Breast epithelium (tissue), 4 donors: ENCODE measurements around the gene AHCYL1. TPM values are rescaled to one million over a fixed set of nuclear protein-coding genes. Genes with fewer than 3 reads are reported as not detected.
A peak's percentile ranks its signal among the peaks of the same experiment; 100 is the strongest.

Experiments
- DNase-seq, 2 donors: peaks; one replicate each; pipeline ENCODE4 v3.0.0-alpha.2; 2019; ENCODE audit warnings: low spot score in 2 of 2
- H3K27ac ChIP-seq, 2 donors: fragments of 200-600 bp; sonication (generic) in 1 of 2; one replicate each; pipeline ENCODE4 v1.5.1; 2016 to 2019; ENCODE audit warnings: mild to moderate bottlenecking in 1 of 2
- H3K27me3 ChIP-seq, 2 donors: fragments of 200-600 bp; sonication (generic) in 1 of 2; one replicate each; pipeline versions ENCODE4 v1.5.1 to v1.6.0; 2017 to 2019; ENCODE audit warnings: control low read depth in 1 of 2, mild to moderate bottlenecking in 1 of 2
- H3K36me3 ChIP-seq: fragments of 200-600 bp; one replicate; pipeline ENCODE4 v1.5.1; 2019
- H3K4me1 ChIP-seq, 2 donors: fragments of 200-600 bp; sonication (generic); one replicate each; pipeline ENCODE4 v1.5.1; 2016 to 2019; ENCODE audit warnings: control low read depth in 1 of 2
- H3K4me3 ChIP-seq, 3 donors: fragments of 200-600 bp; sonication (generic); 1 replicate in 2 of 3; 2 replicates in 1 of 3; pipeline ENCODE4 v1.5.1; 2016 to 2019; ENCODE audit warnings: mild to moderate bottlenecking in 3 of 3, moderate library complexity in 2 of 3
- H3K9me3 ChIP-seq, 2 donors: fragments of 200-600 bp; sonication (generic) in 1 of 2; one replicate each; pipeline ENCODE4 v1.5.1; 2016 to 2019; ENCODE audit warnings: control low read depth in 1 of 2
- POLR2A ChIP-seq: fragments of 450-650 bp; IDR thresholded peaks from one replicate; pipeline ENCODE4 v1.6.1; 2016; ENCODE audit warnings: antibody characterized with exemption, mild to moderate bottlenecking, moderate library complexity
- POLR2AphosphoS5 ChIP-seq, 3 donors: sonication (generic); formaldehyde crosslinking; IDR thresholded peaks; one replicate each; pipeline ENCODE4 v1.6.1; 2017; ENCODE audit warnings: antibody characterized with exemption in 3 of 3
- intact Hi-C: fragments of 100-400 bp; cut with DNase I; formaldehyde crosslinking; loops from one replicate; pipeline ENCODE4 v1.15.1; 2023; ENCODE audit warnings: low total_unique reads
- total RNA-seq, 3 donors: library from RNA; depleted of rRNA; stranded (reverse); fragments of >200 nt; gene quantifications; one replicate each; pipeline ENCODE4 v1.1.0, GENCODE V29; 2016
- TF ChIP-seq, protein P1 (sequence below), 3 donors: fragments of 450-650 bp; IDR thresholded peaks; one replicate each; pipeline ENCODE4 v1.5.1; 2016 to 2017; ENCODE audit warnings: antibody characterized with exemption in 3 of 3, mild to moderate bottlenecking in 3 of 3, moderate library complexity in 3 of 3

The AHCYL1 gene
- total RNA-seq, 3 donors from 2014 or later: 67.7 to 75.1 (median 73.8) TPM

DNA sequence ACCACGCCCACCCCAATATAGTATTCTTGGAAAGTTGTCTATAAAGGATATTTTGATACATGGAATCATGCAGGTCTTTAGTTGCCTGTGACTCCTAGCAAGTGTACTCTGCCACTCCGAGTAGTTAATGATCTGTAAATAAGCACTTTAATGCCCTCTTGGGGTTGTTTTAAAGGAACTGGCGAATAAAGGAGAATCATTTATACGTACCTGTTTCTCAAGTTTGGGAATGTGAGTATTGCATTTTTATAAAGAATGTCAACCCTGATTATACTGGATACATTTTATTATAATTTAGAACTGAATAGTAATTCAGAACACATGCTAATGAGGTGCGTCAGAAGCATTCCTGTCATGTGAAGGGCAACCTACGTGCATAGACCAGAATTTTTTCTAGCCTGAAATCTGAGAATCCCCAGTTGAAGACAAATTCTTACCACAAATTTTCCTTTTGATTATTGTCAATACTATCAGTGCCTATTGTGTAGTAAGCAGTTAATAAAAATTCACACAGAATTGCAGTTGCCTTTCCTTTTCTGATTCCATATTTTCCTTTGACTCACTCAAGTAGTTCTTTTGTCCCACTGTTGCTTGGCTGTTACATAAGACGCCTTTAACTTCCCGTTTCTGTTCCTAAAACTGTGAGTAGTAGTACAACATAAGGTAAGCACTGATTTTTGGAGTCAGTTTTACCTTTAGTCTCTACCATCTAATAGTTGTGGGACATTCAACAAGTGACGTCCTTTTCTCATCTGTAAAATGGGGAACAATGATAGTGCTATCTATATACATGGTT lies 5.1 kb downstream of the AHCYL1 start:
- no peak overlapping the region for H3K4me3 ChIP-seq
- no peak overlapping the region for H3K27ac ChIP-seq
- intact Hi-C loops: loop anchor here (10.0 kb wide), 1 partner anchor 85 kb away; no protein-coding TSS in a partner anchor
- H3K9me3 ChIP-seq: no peaks in the 10 kb centered on the region
- H3K27me3 ChIP-seq: no peaks in the 10 kb centered on the region
- DNase-seq: no peak
- peaks cover 0 to 27% of the 10 kb centered on the region in 2 donors for H3K4me1 ChIP-seq
- H3K36me3 ChIP-seq: no peaks in the 10 kb centered on the region
- TF ChIP-seq POLR2A (no peak), POLR2AphosphoS5 (IDR thresholded peaks at IDR 0.05) (no peak)
- TF ChIP-seq, protein P1, sequence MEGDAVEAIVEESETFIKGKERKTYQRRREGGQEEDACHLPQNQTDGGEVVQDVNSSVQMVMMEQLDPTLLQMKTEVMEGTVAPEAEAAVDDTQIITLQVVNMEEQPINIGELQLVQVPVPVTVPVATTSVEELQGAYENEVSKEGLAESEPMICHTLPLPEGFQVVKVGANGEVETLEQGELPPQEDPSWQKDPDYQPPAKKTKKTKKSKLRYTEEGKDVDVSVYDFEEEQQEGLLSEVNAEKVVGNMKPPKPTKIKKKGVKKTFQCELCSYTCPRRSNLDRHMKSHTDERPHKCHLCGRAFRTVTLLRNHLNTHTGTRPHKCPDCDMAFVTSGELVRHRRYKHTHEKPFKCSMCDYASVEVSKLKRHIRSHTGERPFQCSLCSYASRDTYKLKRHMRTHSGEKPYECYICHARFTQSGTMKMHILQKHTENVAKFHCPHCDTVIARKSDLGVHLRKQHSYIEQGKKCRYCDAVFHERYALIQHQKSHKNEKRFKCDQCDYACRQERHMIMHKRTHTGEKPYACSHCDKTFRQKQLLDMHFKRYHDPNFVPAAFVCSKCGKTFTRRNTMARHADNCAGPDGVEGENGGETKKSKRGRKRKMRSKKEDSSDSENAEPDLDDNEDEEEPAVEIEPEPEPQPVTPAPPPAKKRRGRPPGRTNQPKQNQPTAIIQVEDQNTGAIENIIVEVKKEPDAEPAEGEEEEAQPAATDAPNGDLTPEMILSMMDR (IDR thresholded peaks at IDR 0.05): no peak

DNA sequence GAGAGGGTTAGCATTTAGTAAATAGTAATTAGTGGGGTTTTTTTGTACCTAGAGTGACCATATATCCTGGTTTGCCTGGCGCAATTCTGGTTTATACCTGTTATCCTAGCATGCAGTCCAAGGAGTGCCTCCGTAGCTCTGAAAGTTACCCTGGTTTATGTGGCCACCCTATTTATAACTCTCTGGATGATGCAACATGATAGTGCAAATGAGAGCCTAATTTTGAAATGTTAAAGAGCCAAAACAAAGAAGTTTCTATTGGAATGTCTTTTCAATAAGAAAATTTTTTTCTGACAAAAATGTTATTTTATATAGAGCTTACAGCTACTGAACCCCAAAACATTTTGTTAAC lies 5.7 kb downstream of the AHCYL1 start:
- Histone ChIP-seq H3K4me3 (no peak overlapping the region), H3K36me3 (no peaks in the 10 kb centered on the region), H3K27me3 (no peaks in the 10 kb centered on the region), H3K9me3 (no peaks in the 10 kb centered on the region), H3K4me1 (peaks cover 0 to 27% of the 10 kb centered on the region in 2 donors), H3K27ac (no peak overlapping the region)
- no peak for DNase-seq
- TF ChIP-seq, protein P1 (IDR thresholded peaks at IDR 0.05): no peak
- TF ChIP-seq POLR2AphosphoS5 (IDR thresholded peaks at IDR 0.05): no peak
- TF ChIP-seq POLR2A: no peak
- intact Hi-C loops: no loop called here

DNA sequence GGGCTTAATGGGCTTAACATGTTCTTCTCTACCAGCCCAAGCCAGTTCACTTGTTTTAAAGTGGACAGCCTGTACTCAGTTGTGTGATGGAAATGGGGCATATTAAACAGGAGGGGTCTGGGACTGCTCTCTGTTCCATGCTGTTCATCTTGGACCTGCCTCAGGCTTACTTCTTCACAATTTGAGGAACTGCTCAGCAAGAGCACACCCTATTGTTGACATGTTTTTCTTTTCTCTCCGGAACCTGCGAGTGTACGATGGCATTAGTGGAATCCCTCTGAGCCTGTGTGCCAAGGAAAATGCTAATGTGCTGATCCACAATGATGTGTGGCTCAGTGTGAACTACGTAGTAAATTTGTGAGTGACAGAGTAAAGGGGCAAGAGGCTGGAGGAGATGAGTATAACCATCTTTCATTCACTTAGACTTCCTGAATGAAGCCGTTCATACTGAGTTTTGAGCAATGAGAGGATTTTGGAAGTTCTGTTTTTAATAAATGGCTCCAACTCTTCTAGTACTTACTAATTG lies 6.9 kb downstream of the AHCYL1 start:
- Histone ChIP-seq H3K9me3 (no peaks in the 10 kb centered on the region), H3K36me3 (no peaks in the 10 kb centered on the region), H3K4me1 (peaks cover 0 to 17% of the 10 kb centered on the region in 2 donors), H3K27me3 (no peaks in the 10 kb centered on the region), H3K4me3 (no peak overlapping the region), H3K27ac (no peak overlapping the region)
- no peak for TF ChIP-seq POLR2AphosphoS5 (IDR thresholded peaks at IDR 0.05)
- TF ChIP-seq, protein P1 (IDR thresholded peaks at IDR 0.05): no peak
- TF ChIP-seq POLR2A: no peak
- intact Hi-C loops: no loop called here
- DNase-seq: no peak

DNA sequence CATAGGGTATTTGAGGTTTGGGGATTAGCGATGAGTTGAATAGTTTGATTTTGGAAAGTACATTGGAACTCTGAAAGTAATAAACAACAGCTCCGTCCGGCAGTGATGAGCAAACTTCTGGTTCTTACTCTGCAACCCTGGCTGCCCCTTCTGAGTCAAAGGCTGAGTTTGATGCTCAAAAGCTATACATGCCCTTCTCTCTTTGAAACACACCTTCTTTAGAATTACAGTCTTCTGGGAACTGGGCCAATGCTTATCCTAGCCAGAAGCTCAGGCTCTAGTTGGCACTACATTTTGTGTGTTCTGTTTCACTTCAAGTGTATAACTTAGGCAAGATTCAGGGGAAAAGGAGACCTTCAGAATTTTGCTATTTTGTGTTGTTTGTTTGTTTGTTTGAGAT lies 9.3 kb downstream of the AHCYL1 start:
- H3K27ac ChIP-seq: peak overlapping the region in 1 of 2 donors; percentile 13
- peaks cover 0 to 6% of the 10 kb centered on the region in 2 donors for H3K4me1 ChIP-seq
- H3K9me3 ChIP-seq: no peaks in the 10 kb centered on the region
- no peak for DNase-seq
- no peak overlapping the region for H3K4me3 ChIP-seq
- H3K27me3 ChIP-seq: no peaks in the 10 kb centered on the region
- H3K36me3 ChIP-seq: no peaks in the 10 kb centered on the region
- intact Hi-C loops: no loop called here
- TF ChIP-seq POLR2AphosphoS5 (IDR thresholded peaks at IDR 0.05): no peak
- TF ChIP-seq, protein P1 (IDR thresholded peaks at IDR 0.05): no peak
- no peak for TF ChIP-seq POLR2A

DNA sequence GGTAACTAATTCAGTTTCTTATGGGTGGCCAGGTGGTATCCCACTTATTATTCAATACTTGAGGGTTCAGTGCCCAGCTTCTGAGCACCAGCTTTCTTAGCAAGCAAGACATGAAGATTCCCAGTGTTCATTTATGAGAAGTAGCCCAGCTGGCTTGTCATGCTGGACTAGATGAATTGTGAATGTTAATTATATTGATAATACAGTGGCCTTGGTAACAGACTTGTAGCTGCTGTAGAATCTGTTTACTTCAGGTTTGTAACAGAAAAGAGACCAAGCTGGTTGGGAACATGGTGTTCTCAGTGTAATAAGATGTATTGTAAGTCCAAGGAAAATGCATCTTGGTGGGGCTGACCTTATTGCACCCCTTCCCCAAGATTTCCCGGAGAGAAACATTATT lies 10.1 kb downstream of the AHCYL1 start:
- peaks cover 0 to 6% of the 10 kb centered on the region in 2 donors for H3K4me1 ChIP-seq
- no peak for DNase-seq
- H3K9me3 ChIP-seq: no peaks in the 10 kb centered on the region
- TF ChIP-seq POLR2AphosphoS5 (IDR thresholded peaks at IDR 0.05): no peak
- TF ChIP-seq, protein P1 (IDR thresholded peaks at IDR 0.05): no peak
- TF ChIP-seq POLR2A: no peak
- H3K4me3 ChIP-seq: no peak overlapping the region
- peak overlapping the region in 1 of 2 donors; percentile 13 for H3K27ac ChIP-seq
- H3K36me3 ChIP-seq: no peaks in the 10 kb centered on the region
- H3K27me3 ChIP-seq: no peaks in the 10 kb centered on the region
- intact Hi-C loops: no loop called here
